Stimulated activated CD4-positive, alpha-beta T cell treated with anti-CD3 and anti-CD28 coated beads, TNF-alpha, amount 100 ng/mL, for 4 hours (primary cell): ENCODE measurements around the gene RPL23.
A peak's percentile ranks its signal among the peaks of the same experiment; 100 is the strongest.

Experiments
- DNase-seq, 3 experiments: peaks; one replicate each; pipeline ENCODE4 v3.0.0-alpha.2; 2020; ENCODE audit warnings: low read depth in 3 of 3

Gene RPL23

GRCh38 chr17:38853292-38854219 is at the start of gene RPL23:
RPL23 (minus strand) TSS chr17:38853721; CDS start chr17:38853710, 11 bp downstream.
- DNase-seq, result peak; percentile 71 to 86 (median 82)

- DNase-seq, result no peak
These were observed 47.6 kb upstream of the RPL23 start for GRCh38 chr17:38900978-38901656.

GRCh38 chr17:38899421-38899820 is 45.9 kb upstream of the RPL23 start:
- DNase-seq, result no peak

- DNase-seq, result peak; percentile 71 to 77 (median 77)
These were observed 45.4 kb upstream of the RPL23 start for GRCh38 chr17:38898812-38899348.

- DNase-seq, result peak in 1 of 3 experiments; percentile 24
These were observed 44.8 kb upstream of the RPL23 start for GRCh38 chr17:38898291-38898679.

- DNase-seq, result no peak
These were observed 44.3 kb upstream of the RPL23 start for GRCh38 chr17:38897671-38898290.

GRCh38 chr17:38897176-38897575 is 43.7 kb upstream of the RPL23 start:
- no peak for DNase-seq

GRCh38 chr17:38896346-38896954 is 42.9 kb upstream of the RPL23 start:
- DNase-seq, result no peak

GRCh38 chr17:38894276-38894675 is 40.8 kb upstream of the RPL23 start:
- no peak for DNase-seq

- DNase-seq, result no peak
These were observed 40.1 kb upstream of the RPL23 start for GRCh38 chr17:38893607-38894006.

- no peak for DNase-seq
These were observed 39.6 kb upstream of the RPL23 start for GRCh38 chr17:38893113-38893512.

- no peak for DNase-seq
These were observed 39.1 kb upstream of the RPL23 start for GRCh38 chr17:38892620-38893019.

GRCh38 chr17:38892083-38892482 is 38.6 kb upstream of the RPL23 start:
- no peak for DNase-seq

GRCh38 chr17:38891441-38891840 is 37.9 kb upstream of the RPL23 start:
- DNase-seq, result no peak

- no peak for DNase-seq
These were observed 36.9 kb upstream of the RPL23 start for GRCh38 chr17:38890410-38890746.

GRCh38 chr17:38889745-38890409 is 36.4 kb upstream of the RPL23 start:
- DNase-seq, result no peak

- DNase-seq, result no peak
These were observed 35.3 kb upstream of the RPL23 start for GRCh38 chr17:38888842-38889241.

GRCh38 chr17:38886643-38887010 is 33.1 kb upstream of the RPL23 start:
- no peak for DNase-seq

- DNase-seq, result no peak
These were observed 32.5 kb upstream of the RPL23 start for GRCh38 chr17:38885728-38886642.

- DNase-seq, result no peak
These were observed 31.7 kb upstream of the RPL23 start for GRCh38 chr17:38885044-38885727.
